MM.1S (cell line): ENCODE data around the gene CYTH1.
"Not testable (repeated sequence)": the region's sequence is repeated elsewhere in the genome, so short reads cannot be mapped to it uniquely, and the experiment has no call there.

Experiments
- DNase-seq: peaks from one replicate; pipeline ENCODE4 v3.0.0-alpha.2; 2015
- H2AFZ ChIP-seq: fragments of 300-600 bp; sonication (generic); 2 replicates; pipeline ENCODE4 v1.6.0; 2016; ENCODE audit warnings: antibody characterized with exemption, low read length
- H3F3A ChIP-seq: fragments of 300-600 bp; sonication (generic); 2 replicates; pipeline ENCODE4 v1.6.1; 2016; ENCODE audit warnings: mild to moderate bottlenecking, antibody characterized with exemption, low read length, moderate library complexity, mixed read lengths; ENCODE audit not compliant: insufficient read depth
- H3K27ac ChIP-seq: fragments of 300-600 bp; sonication (generic); 2 replicates; pipeline ENCODE4 v1.5.1; 2016; ENCODE audit warnings: mild to moderate bottlenecking, low read length
- H3K27me3 ChIP-seq: fragments of 300-600 bp; sonication (generic); replicated peaks from 2 replicates; pipeline ENCODE4 v1.6.0; 2016; ENCODE audit warnings: low read length; ENCODE audit not compliant: insufficient read depth
- H3K36me3 ChIP-seq: fragments of 300-600 bp; sonication (generic); replicated peaks from 2 replicates; pipeline ENCODE4 v1.6.1; 2016; ENCODE audit warnings: mild to moderate bottlenecking, low read length, mixed read lengths; ENCODE audit not compliant: insufficient read depth
- H3K4me1 ChIP-seq: fragments of 300-600 bp; sonication (generic); 2 replicates; pipeline ENCODE4 v1.6.1; 2016; ENCODE audit warnings: low read length, mixed read lengths
- H3K4me2 ChIP-seq: fragments of 300-600 bp; sonication (generic); 2 replicates; pipeline ENCODE4 v1.6.0; 2016; ENCODE audit warnings: low read depth, low read length
- H3K4me3 ChIP-seq: fragments of 300-600 bp; sonication (generic); 2 replicates; pipeline ENCODE4 v1.5.1; 2016; ENCODE audit warnings: low read length, mixed read lengths
- H3K79me2 ChIP-seq: fragments of 300-600 bp; sonication (generic); 2 replicates; pipeline ENCODE4 v1.6.1; 2016; ENCODE audit warnings: mixed run types, low read length, mixed read lengths
- H3K9ac ChIP-seq: fragments of 300-600 bp; sonication (generic); 2 replicates; pipeline ENCODE4 v1.6.1; 2016; ENCODE audit warnings: low read length, mixed read lengths
- H3K9me2 ChIP-seq: fragments of 300-600 bp; sonication (generic); replicated peaks from 2 replicates; pipeline ENCODE4 v1.6.1; 2016; ENCODE audit warnings: mild to moderate bottlenecking, low read length, mixed read lengths; ENCODE audit not compliant: insufficient read depth
- H3K9me3 ChIP-seq: fragments of 300-600 bp; sonication (generic); replicated peaks from 2 replicates; pipeline ENCODE4 v1.6.1; 2016; ENCODE audit warnings: mild to moderate bottlenecking, low read length, mixed read lengths; ENCODE audit not compliant: insufficient read depth
- H4K20me1 ChIP-seq: fragments of 300-600 bp; sonication (generic); 2 replicates; pipeline ENCODE4 v1.6.1; 2016; ENCODE audit warnings: mild to moderate bottlenecking, low read length, moderate library complexity, mixed read lengths; ENCODE audit not compliant: insufficient read depth
- EZH2 ChIP-seq: fragments of 300-600 bp; sonication (generic); optimal IDR thresholded peaks from 2 replicates; pipeline ENCODE3; 2017; ENCODE audit warnings: low read depth, mild to moderate bottlenecking, antibody characterized with exemption, low read length, mixed read lengths
- EZH2phosphoT487 ChIP-seq: fragments of 300-600 bp; sonication (generic); IDR thresholded peaks from 2 replicates; pipeline ENCODE4 v1.6.1; 2018; ENCODE audit warnings: antibody characterized with exemption, low read length
- TF ChIP-seq, protein P1 (sequence below): fragments of 300-600 bp; sonication (generic); IDR thresholded peaks from 2 replicates; pipeline ENCODE4 v1.5.1; 2016; ENCODE audit warnings: antibody characterized with exemption, low read length, mixed read lengths

Gene CYTH1

GRCh38 chr17:78673395-78673794 is 108.7 kb downstream of the CYTH1 start:
- Histone ChIP-seq H3K4me3 (no peak overlapping the region), H4K20me1 (no peaks in the 10 kb centered on the region), H3K79me2 (no peaks in the 10 kb centered on the region), H3K27ac (no peak overlapping the region), H3K9me2 (no peaks in the 10 kb centered on the region), H2AFZ (no peak overlapping the region), H3K4me2 (no peak overlapping the region), H3K27me3 (no peaks in the 10 kb centered on the region), H3K4me1 (no peaks in the 10 kb centered on the region), H3K9ac (no peak overlapping the region), H3K9me3 (no peaks in the 10 kb centered on the region), H3F3A (peaks cover 3% of the 10 kb centered on the region; the same call in 1 of the 2 replicates), H3K36me3 (peaks cover 12% of the 10 kb centered on the region; the same call in 1 of the 2 replicates)
- no peak for DNase-seq
- TF ChIP-seq EZH2: no peak
- TF ChIP-seq, protein P1, sequence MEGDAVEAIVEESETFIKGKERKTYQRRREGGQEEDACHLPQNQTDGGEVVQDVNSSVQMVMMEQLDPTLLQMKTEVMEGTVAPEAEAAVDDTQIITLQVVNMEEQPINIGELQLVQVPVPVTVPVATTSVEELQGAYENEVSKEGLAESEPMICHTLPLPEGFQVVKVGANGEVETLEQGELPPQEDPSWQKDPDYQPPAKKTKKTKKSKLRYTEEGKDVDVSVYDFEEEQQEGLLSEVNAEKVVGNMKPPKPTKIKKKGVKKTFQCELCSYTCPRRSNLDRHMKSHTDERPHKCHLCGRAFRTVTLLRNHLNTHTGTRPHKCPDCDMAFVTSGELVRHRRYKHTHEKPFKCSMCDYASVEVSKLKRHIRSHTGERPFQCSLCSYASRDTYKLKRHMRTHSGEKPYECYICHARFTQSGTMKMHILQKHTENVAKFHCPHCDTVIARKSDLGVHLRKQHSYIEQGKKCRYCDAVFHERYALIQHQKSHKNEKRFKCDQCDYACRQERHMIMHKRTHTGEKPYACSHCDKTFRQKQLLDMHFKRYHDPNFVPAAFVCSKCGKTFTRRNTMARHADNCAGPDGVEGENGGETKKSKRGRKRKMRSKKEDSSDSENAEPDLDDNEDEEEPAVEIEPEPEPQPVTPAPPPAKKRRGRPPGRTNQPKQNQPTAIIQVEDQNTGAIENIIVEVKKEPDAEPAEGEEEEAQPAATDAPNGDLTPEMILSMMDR: no peak

- Histone ChIP-seq H3K27ac (no peak overlapping the region), H3K27me3 (no peaks in the 10 kb centered on the region), H4K20me1 (no peaks in the 10 kb centered on the region), H3K4me2 (no peak overlapping the region), H3K4me1 (no peaks in the 10 kb centered on the region), H3K36me3 (peaks cover 12% of the 10 kb centered on the region; the same call in 1 of the 2 replicates), H3F3A (peaks cover 3% of the 10 kb centered on the region; the same call in 1 of the 2 replicates), H3K9me2 (no peaks in the 10 kb centered on the region), H3K79me2 (no peaks in the 10 kb centered on the region), H2AFZ (no peak overlapping the region), H3K4me3 (no peak overlapping the region), H3K9ac (no peak overlapping the region), H3K9me3 (no peaks in the 10 kb centered on the region)
- TF ChIP-seq EZH2phosphoT487: no peak
- no peak for TF ChIP-seq EZH2
- TF ChIP-seq, protein P1: no peak
- no peak for DNase-seq
These were observed 109.2 kb downstream of the CYTH1 start for GRCh38 chr17:78672871-78673371.

DNA sequence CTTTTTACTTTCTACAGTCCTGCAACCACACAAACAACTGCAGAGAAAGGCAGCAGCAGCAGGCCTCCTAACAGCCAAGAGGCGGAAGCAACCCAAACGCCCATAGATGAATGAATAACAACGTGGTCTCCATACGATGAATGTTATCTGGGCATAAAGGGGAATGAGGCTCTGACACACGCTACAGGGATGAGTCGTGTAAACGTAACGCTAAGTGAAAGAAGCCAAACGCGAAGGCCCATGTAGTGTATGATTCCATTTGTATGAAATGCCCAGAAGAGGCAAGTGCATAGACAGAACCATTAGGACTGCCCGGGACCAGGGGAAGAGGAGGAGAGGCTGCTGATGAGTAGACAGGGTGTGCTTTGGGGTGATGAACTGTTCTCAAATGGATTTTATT is 110.1 kb downstream of the CYTH1 start:
- Histone ChIP-seq H4K20me1 (no peaks in the 10 kb centered on the region), H3K79me2 (no peaks in the 10 kb centered on the region), H3K9me2 (no peaks in the 10 kb centered on the region), H3K4me2 (no peak overlapping the region), H3K4me1 (no peaks in the 10 kb centered on the region), H2AFZ (no peak overlapping the region), H3K27ac (no peak overlapping the region), H3K9ac (no peak overlapping the region), H3K4me3 (no peak overlapping the region), H3K9me3 (no peaks in the 10 kb centered on the region), H3K27me3 (no peaks in the 10 kb centered on the region), H3F3A (peaks cover 3% of the 10 kb centered on the region; the same call in 1 of the 2 replicates), H3K36me3 (peaks cover 12% of the 10 kb centered on the region; the same call in 1 of the 2 replicates)
- no peak for DNase-seq
- no peak for TF ChIP-seq EZH2
- TF ChIP-seq, protein P1: no peak
- TF ChIP-seq EZH2phosphoT487: no peak

DNA sequence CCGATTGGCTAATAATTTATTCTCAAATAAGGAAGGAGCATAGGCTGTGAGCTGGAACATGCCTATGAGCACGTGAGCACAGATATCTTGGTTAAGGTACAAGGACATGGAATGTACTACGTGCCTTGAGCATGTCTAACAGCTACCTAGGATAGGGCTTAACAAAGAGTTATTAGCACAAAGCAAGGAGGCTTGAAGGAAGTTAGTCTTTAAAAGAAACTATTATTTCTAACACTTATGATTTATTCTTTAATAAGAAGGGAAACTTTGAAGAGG is 110.4 kb downstream of the CYTH1 start:
- not testable (repeated sequence) for DNase-seq, H3K27me3 ChIP-seq, H3K79me2 ChIP-seq, H2AFZ ChIP-seq, H4K20me1 ChIP-seq, H3K9ac ChIP-seq, H3K36me3 ChIP-seq, H3K9me2 ChIP-seq, H3K4me2 ChIP-seq, H3F3A ChIP-seq, H3K9me3 ChIP-seq, H3K27ac ChIP-seq, H3K4me1 ChIP-seq, H3K4me3 ChIP-seq
